ENCODE data around the gene DPEP1.
A peak's percentile ranks its signal among the peaks of the same experiment; 100 is the strongest.

DNA sequence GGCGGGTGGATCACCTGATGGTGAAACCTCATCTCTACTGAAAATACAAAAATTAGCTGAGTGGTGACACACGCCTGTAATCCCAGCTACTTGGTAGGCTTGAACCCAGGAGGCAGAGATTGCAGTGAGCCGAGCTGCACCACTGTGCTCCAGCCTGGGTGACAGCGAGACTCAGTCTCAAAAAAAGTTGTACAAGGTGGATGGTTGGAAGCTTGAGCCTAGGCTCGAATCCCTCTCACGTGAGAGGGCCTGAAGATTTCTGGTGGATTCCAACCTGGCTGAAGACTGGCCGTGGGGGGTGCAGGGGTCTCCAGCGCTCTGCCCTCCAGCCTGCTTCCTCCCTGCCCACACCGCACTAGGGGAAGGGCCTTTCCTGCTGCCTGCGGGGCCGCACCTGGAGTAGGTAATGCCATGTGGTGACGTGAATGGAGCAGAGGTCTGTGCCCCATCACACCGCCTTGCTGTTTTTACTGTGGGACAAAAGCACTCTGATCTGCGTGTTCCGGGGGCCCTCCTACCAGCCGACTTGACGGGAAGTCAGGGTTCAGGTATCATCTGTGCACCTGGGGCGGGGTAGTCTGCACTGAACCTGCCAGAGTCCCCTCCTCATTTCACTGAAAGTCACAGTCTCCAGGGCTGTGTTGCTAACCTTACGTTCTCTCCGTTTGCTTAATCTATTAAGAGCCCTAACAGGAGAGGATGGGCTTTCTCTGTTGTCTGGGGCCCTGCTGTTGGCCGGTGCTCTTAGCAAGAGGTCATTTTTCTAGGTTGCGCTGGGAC is 48.8 kb upstream of the DPEP1 start:
- TF ChIP-seq, protein P1, sequence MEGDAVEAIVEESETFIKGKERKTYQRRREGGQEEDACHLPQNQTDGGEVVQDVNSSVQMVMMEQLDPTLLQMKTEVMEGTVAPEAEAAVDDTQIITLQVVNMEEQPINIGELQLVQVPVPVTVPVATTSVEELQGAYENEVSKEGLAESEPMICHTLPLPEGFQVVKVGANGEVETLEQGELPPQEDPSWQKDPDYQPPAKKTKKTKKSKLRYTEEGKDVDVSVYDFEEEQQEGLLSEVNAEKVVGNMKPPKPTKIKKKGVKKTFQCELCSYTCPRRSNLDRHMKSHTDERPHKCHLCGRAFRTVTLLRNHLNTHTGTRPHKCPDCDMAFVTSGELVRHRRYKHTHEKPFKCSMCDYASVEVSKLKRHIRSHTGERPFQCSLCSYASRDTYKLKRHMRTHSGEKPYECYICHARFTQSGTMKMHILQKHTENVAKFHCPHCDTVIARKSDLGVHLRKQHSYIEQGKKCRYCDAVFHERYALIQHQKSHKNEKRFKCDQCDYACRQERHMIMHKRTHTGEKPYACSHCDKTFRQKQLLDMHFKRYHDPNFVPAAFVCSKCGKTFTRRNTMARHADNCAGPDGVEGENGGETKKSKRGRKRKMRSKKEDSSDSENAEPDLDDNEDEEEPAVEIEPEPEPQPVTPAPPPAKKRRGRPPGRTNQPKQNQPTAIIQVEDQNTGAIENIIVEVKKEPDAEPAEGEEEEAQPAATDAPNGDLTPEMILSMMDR (IDR thresholded peaks at IDR 0.05) = no peak
- TF ChIP-seq POLR2A (IDR thresholded peaks at IDR 0.05) = peak; percentile 8
